Right renal pelvis (tissue), 4 donors: ENCODE measurements around the gene RMND1. TPM values are rescaled to one million over a fixed set of nuclear protein-coding genes. Genes with fewer than 3 reads are reported as not detected.
"Not testable (repeated sequence)": the region's sequence is repeated elsewhere in the genome, so short reads cannot be mapped to it uniquely, and the experiment has no call there.

Experiments
- DNase-seq, 4 donors: peaks; one replicate each; pipeline ENCODE4 v3.0.0-alpha.2; 2013; ENCODE audit warnings: low read depth in 4 of 4, low spot score in 3 of 4, missing footprints in 1 of 4
- polyA plus RNA-seq, 4 donors: library from polyadenylated mRNA; unstranded; fragments of 120-200 nt; gene quantifications; one replicate each; pipeline ENCODE4 v1.2.1, GENCODE V29; 2013; ENCODE audit not compliant: insufficient read length in 4 of 4

The RMND1 gene
- polyA plus RNA-seq, 4 donors: 38.9 to 53.0 (median 47.2) TPM

GRCh38 chr6:151389618-151390275, 62.2 kb downstream of the RMND1 start:
- DNase-seq: peak in 2 of 4 donors; percentile 49 to 56

DNA sequence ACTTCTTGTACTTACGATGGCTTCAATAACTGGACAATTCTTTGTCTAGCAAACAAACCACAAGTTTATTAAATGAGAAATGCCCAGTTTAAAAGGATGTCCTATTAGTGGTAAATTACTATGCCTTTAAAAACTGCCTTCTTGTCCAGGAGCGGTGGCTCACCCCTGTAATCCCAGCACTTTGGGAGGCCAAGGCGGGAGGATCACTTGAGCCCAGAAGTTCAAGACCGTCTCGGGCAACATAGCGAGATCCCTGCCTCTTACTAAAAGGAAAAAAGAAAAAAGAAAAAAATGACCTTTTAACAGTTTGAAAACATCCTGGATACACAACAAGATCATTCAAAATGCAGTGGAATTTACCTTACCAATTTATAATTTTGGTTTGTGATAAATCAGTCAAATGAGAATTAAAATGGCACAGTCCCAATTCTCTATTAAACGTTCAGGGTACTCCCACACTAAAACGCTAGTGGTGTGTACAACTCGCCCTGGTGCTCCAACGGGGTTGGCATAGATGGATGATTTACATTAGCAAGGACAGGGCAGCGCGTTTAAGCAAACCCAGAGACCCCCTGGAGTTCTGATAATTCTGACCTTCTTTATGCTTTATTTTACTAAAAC, 62.8 kb downstream of the RMND1 start:
- no peak for DNase-seq

DNA sequence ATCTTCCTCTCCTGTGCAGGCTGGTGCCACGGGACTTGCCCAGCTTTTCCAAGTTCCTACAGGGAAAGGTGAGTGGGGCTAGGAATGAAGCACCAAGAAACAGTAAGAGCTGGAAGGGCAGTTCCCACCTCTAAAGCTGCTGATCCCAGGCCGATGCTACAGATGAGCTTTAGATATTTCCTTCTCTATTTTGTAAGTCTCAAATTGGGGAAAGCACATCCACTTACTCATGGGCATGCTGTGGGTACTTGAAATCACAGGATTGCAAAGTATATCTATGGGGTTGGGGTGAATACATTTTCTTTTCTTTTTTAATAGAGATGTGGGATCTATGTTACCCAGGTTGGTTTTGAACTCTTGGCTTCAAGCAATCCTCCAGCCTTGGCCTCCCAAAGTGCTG, 63.7 kb downstream of the RMND1 start:
- no peak for DNase-seq

DNA sequence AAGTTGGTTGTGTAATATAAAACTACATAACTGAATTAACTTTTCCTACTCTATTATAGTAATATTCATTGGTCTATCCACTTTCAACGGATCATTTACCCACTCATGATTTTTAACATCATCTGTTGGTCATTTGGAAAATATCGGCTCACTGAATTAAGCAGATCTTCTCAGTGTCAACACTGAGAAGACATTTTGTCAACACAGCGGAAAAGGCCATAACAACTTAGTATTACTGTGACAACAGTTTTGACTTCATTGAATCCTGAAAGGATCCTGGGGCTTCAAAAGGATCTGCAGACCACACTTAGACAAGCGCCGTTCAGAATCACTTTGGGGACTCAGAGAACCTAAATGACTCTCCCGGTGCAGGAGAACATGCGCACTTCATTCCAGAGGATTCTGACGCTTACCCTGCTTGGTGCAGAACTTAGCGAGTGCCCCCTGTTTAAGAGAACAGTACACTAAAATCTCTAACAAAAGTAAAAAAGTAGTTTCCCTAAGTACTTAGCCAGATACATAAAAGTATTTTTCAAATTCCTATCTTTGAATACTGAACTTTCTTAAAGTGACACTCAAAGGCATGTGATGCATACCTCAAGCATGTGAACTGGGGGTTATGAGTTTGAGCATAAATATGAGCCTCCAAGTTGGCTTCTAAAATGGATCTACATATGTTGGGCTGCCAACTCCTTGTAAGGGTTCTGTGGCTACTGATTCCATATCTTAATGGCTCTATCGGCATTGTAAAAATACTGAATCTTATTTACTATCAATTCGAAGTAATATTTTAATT, 64.6 kb downstream of the RMND1 start:
- DNase-seq: no peak

DNA sequence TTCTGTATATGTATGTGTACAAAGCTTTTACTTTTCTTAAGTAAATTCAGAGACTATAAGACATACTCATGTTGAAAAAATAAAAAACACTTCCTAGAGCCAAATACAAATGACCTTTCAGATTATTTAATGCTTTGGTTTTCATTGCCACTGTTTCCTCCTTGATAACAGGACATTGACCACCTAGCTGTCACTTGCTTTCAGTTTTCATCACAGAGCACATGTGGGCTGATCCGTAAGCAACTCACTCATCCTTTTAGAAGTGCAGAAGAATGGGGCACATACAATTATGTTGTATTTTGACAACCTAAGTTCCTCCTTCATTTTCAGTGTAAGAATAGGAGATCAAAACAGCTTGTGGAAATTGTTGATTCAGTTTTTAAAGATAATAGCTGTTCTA, 66.7 kb downstream of the RMND1 start:
- DNase-seq: no peak

- DNase-seq: no peak
Measured at GRCh38 chr6:151384151-151384550, 67.8 kb downstream of the RMND1 start.

DNA sequence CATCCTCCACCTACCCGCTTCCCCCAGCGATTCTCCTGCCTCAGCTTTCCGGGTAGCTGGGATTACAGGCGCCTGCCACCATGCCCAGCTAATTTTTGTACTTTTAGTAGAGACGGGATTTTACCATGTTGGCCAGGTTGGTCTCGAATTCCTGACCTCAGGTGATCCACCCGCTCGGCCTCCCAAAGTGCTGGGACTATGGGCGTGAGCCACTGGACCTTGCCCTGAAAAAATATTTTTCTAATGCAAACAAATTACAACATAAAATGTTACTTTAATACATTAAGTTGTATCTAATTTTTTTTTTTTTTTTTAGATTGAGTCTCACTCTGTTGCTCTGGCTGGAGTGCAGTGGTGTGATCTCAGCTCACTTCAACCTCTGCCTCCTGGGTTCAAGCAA, 69.3 kb downstream of the RMND1 start:
- not testable (repeated sequence) for DNase-seq

DNA sequence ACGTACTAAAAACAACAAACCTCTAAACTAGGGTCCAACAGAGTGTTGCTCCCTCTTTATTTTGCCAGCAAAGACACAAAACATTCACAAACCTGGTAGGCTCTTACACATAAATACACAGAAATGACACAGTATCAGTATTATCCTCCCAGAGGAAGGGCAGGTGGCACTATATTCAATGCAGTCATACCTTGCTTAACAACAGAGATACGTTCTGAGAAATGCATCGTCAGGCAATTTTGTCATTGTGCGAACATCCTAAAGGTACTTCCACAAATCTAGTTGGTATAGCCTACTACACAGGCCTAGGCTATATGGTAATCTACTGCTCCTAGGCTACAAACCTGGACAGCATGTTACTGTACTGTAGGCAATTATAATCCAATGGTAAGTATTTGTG, 70.2 kb downstream of the RMND1 start:
- DNase-seq: no peak

GRCh38 chr6:151380848-151381205, 71.1 kb downstream of the RMND1 start:
- DNase-seq: no peak

GRCh38 chr6:151379933-151380847, 71.7 kb downstream of the RMND1 start:
- DNase-seq: no peak

- DNase-seq: no peak
Measured at GRCh38 chr6:151377095-151377494, 74.8 kb downstream of the RMND1 start.

DNA sequence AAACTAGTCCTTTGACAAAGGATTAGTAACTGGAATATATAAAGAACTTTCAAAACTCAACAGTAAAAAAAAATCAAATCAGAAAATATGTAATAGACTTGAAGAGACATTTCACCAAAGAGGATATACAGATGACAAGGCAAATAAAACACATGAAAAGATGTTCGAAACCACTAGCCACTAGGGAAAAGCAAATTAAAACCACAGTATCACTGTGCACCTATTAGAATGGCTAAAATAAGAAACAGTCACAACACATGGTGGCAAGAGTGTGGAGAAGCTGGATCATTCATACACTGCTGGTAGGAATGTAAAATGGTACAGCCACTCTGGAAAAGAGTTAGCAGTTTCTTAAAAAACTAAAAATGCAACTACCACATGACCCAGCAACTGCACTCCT, 75.5 kb downstream of the RMND1 start:
- DNase-seq: no peak

- DNase-seq: no peak
Measured at GRCh38 chr6:151375833-151376232, 76.1 kb downstream of the RMND1 start.

DNA sequence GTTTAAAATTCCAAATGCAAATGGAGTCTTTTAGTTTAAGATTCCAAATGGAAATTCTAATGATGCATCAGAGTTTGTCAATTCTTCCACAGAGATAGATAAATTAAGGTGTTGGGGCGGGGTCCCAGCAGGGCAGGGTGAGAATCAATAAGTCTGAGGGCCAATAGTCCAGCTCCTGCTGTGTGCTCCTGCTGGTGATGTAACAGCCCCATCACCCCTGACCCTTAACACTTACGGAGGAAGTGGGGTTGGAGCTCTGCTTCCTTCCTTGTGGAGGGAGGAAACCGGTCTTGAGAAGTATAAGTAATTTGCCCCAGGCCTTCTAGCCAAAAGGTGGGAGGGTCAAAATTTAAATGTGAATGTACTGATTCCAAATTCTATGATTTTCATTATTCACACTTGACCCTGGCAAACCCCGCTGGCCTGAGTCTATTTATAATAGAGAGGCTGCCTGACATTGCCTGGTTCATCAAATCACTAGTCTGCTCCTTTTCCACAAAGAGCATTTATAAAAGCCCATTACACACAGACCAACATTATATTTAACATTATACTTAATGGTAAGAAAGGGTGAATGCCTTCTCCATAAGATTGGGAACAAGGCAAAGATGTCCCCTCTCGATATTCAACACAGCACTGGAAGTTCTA, 77.8 kb downstream of the RMND1 start:
- DNase-seq: no peak

- DNase-seq: no peak
Measured at GRCh38 chr6:151372164-151372563, 79.8 kb downstream of the RMND1 start.

- no peak for DNase-seq
Measured at GRCh38 chr6:151370509-151371078, 81.3 kb downstream of the RMND1 start.

DNA sequence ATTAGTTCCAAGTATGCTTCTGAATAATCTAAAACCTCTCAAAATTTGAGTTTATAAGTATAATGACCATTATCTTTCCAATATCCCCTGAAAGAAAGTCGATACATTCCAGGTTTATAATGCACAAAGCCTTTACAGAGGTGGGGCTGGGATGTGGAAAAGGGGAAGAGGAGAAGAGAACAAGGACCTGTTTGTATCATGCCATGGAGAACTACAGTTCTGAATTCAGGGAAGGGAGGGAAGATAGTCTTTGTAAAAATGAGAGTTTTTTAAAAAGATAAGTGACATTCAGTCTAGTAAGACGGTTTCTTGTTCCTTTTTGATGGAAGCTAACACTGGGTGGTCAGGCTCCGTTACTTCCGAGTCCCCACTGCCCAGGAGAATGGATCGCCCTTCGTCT, 86.7 kb downstream of the RMND1 start:
- DNase-seq: no peak

GRCh38 chr6:151359486-151359885, 92.4 kb downstream of the RMND1 start:
- DNase-seq: no peak

- no peak for DNase-seq
Measured at GRCh38 chr6:151358475-151358874, 93.5 kb downstream of the RMND1 start.
